OCI-LY3 (cell line): ENCODE data around the gene SLCO4A1.

Experiments used
- H2AFZ ChIP-seq: fragments of 200-600, 300-600 bp; shearing (Covaris generic); 2 replicates; pipeline ENCODE4 v1.6.0; 2014; ENCODE audit warnings: antibody characterized with exemption, low read depth, low read length
- H3K27ac ChIP-seq: fragments of 200-600, 300-600 bp; sonication (generic); 2 replicates; pipeline ENCODE4 v1.5.1; 2014; ENCODE audit warnings: mild to moderate bottlenecking, low read length, moderate library complexity, mixed read lengths
- H3K27me3 ChIP-seq: fragments of 200-600, 300-600 bp; sonication (generic); 2 replicates; pipeline ENCODE4 v1.6.1; 2014; ENCODE audit warnings: low read depth, low read length, mixed read lengths
- H3K36me3 ChIP-seq: fragments of 200-600, 300-600 bp; sonication (generic); replicated peaks from 2 replicates; pipeline ENCODE3; 2014; ENCODE audit warnings: low read depth, low read length, mixed read lengths
- H3K4me1 ChIP-seq: fragments of 300-600, 200-600 bp; sonication (generic); 2 replicates; pipeline ENCODE4 v1.6.1; 2014; ENCODE audit warnings: low read length, mixed read lengths
- H3K4me2 ChIP-seq: fragments of 200-600, 300-600 bp; sonication (generic); 2 replicates; pipeline ENCODE4 v1.6.1; 2014; ENCODE audit warnings: low read length, mixed read lengths
- H3K4me3 ChIP-seq: fragments of 300-600, 200-600 bp; sonication (generic); 2 replicates; pipeline ENCODE4 v1.5.1; 2014; ENCODE audit warnings: antibody characterized with exemption, mild to moderate bottlenecking, low read length, moderate library complexity
- H3K79me2 ChIP-seq: fragments of 300-600, 200-600 bp; shearing (Covaris generic); 2 replicates; pipeline ENCODE4 v1.6.1; 2014; ENCODE audit warnings: mild to moderate bottlenecking, low read length, mixed read lengths
- H3K9ac ChIP-seq: fragments of 300-600, 200-600 bp; shearing (Covaris generic); 2 replicates; pipeline ENCODE4 v1.6.0; 2014; ENCODE audit warnings: mild to moderate bottlenecking, low read length, moderate library complexity
- H3K9me3 ChIP-seq: fragments of 200-600, 300-600 bp; shearing (Covaris generic); 2 replicates; pipeline ENCODE4 v1.6.1; 2014; ENCODE audit warnings: low read length, mixed read lengths; ENCODE audit not compliant: insufficient read depth
- H4K20me1 ChIP-seq: fragments of 200-600, 300-600 bp; sonication (generic); 2 replicates; pipeline ENCODE4 v1.6.1; 2016; ENCODE audit warnings: low read length, mixed read lengths; ENCODE audit not compliant: insufficient read depth
- CTCF ChIP-seq: fragments of 200-600, 300-600 bp; sonication (generic); IDR thresholded peaks from 2 replicates; pipeline ENCODE4 v1.5.1; 2014; ENCODE audit warnings: antibody characterized with exemption, low read length, low read depth
- EZH2phosphoT487 ChIP-seq: fragments of 200-600 bp; shearing (Covaris generic); IDR thresholded peaks from 2 replicates; pipeline ENCODE4 v1.6.1; 2018; ENCODE audit warnings: antibody characterized with exemption, mixed run types, low read depth

SLCO4A1 gene

DNA sequence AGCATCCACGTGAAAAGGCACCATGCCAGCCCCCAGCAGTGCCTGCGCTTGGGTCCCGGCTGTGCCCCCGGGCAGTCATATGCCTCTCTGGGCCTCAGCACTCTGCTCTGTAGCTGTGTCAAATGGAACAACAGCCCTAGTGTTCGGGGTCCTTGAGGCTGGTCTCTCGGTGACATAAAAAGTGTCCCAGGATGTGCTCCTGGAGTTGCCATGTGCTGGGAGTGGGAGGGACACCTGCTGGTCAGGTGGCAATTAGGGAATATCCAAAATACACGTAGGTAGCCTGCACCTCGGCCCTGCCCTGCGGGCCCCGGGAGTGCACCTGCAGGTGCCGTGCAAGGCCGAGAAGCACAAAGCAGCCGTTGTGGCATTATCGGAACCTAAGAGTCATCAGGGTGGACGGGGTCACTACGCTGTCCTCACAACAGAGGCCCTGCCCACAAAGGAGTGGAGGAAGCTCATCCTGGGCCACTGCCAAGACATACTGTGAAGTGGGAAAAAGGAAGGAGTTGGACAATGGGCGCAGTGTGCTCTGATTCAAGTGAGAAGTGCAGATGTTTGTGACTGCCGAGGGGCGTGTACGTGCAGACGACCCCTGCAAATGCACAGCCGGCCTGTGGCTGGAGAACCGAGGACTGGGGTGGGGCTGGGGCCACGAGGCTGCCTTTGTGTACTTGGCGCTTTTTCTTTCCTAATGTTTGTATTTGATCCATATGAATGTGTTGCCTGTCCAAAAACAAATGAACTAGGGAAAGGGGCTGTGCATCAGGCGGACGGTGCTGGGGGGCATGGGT lies 24.6 kb downstream of the SLCO4A1 start:
- TF ChIP-seq CTCF (no peak), EZH2phosphoT487 (no peak)
- no peak overlapping the region for H3K27ac ChIP-seq
- H3K79me2 ChIP-seq, result no peaks in the 10 kb centered on the region
- no peaks in the 10 kb centered on the region for H3K27me3 ChIP-seq
- no peak overlapping the region for H3K4me2 ChIP-seq
- H3K9ac ChIP-seq, result no peak overlapping the region
- H4K20me1 ChIP-seq, result no peaks in the 10 kb centered on the region
- H3K4me3 ChIP-seq, result no peak overlapping the region
- H3K36me3 ChIP-seq, result peaks cover 15% of the 10 kb centered on the region
- H2AFZ ChIP-seq, result no peak overlapping the region
- no peaks in the 10 kb centered on the region for H3K9me3 ChIP-seq
- H3K4me1 ChIP-seq, result no peaks in the 10 kb centered on the region

DNA sequence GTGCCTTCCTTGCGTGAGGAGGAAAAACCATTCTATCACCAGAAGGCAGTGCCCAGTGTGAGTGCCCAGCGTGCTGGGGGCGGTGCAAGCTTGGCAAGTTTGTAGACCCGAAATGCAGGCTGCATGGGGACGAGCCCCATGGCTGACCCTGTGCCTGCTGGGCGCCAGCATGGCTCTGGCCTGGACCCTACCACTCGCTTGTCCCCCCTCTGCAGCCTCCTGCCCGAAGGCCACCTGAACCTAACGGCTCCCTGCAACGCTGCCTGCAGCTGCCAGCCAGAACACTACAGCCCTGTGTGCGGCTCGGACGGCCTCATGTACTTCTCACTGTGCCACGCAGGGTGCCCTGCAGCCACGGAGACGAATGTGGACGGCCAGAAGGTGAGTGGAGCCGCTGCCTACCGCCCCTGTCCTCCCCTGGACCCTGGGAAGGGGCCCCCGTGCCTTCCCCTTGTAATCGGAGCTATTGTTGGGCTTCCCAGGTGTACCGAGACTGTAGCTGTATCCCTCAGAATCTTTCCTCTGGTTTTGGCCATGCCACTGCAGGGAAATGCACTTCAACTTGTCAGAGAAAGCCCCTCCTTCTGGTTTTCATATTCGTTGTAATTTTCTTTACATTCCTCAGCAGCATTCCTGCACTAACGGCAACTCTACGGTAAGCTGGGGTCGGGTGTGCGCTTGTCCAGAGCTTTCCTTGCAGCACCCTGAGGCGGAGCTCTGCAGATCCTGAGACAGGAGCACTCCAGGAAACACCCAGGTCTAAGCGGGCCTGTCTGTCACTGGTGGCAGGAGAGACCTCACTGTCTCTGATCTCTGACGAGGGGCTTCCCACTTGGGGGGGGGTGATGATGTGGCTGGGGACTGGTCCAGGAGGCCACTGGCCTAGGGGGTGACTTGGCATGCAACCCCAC lies 25.5 kb downstream of the SLCO4A1 start:
- Histone ChIP-seq H3K27me3 (no peaks in the 10 kb centered on the region), H4K20me1 (no peaks in the 10 kb centered on the region), H3K4me3 (no peak overlapping the region), H3K4me2 (no peak overlapping the region), H3K9ac (no peak overlapping the region), H3K36me3 (peaks cover 15% of the 10 kb centered on the region), H3K79me2 (no peaks in the 10 kb centered on the region), H2AFZ (no peak overlapping the region), H3K27ac (no peak overlapping the region), H3K4me1 (no peaks in the 10 kb centered on the region), H3K9me3 (no peaks in the 10 kb centered on the region)
- TF ChIP-seq EZH2phosphoT487, result no peak
- no peak for TF ChIP-seq CTCF

GRCh38 chr20:62668441-62669027 lies 26.2 kb downstream of the SLCO4A1 start:
- TF ChIP-seq EZH2phosphoT487 (no peak), CTCF (peak; percentile 62)
- Histone ChIP-seq H3K9me3 (no peaks in the 10 kb centered on the region), H4K20me1 (no peaks in the 10 kb centered on the region), H3K36me3 (peaks cover 15% of the 10 kb centered on the region), H3K4me1 (no peaks in the 10 kb centered on the region), H3K27me3 (no peaks in the 10 kb centered on the region), H3K79me2 (no peaks in the 10 kb centered on the region), H3K27ac (no peak overlapping the region), H3K4me3 (no peak overlapping the region), H3K4me2 (no peak overlapping the region), H2AFZ (no peak overlapping the region), H3K9ac (no peak overlapping the region)

DNA sequence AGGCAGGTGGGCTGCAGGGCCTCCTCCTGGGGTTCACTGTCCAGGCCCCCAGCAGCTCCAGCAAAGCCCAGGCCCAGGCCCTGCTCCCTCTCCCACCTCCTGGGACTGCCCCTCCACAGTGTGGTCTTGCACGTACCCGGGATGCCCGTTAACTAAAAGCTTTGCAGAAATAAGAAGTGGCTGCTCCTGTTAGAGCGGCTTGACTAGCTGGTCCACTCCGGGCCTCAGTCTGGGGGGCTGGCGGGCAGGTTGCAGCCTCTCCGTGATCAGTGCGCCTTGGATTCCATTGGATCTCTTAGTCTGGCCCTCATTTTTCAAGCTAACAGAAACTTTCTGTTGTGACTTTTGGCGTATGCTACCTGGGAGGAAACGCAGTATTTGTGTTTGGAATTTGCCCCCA lies 26.9 kb downstream of the SLCO4A1 start:
- no peak overlapping the region for H3K4me3 ChIP-seq
- H2AFZ ChIP-seq, result no peak overlapping the region
- no peaks in the 10 kb centered on the region for H3K27me3 ChIP-seq
- TF ChIP-seq CTCF (no peak), EZH2phosphoT487 (no peak)
- no peaks in the 10 kb centered on the region for H3K9me3 ChIP-seq
- H3K9ac ChIP-seq, result no peak overlapping the region
- H4K20me1 ChIP-seq, result no peaks in the 10 kb centered on the region
- H3K79me2 ChIP-seq, result no peaks in the 10 kb centered on the region
- H3K27ac ChIP-seq, result no peak overlapping the region
- H3K4me1 ChIP-seq, result no peaks in the 10 kb centered on the region
- peaks cover 15% of the 10 kb centered on the region for H3K36me3 ChIP-seq
- no peak overlapping the region for H3K4me2 ChIP-seq
